ENCODE results near the gene ARHGAP26. TPM values are rescaled to one million over a fixed set of nuclear protein-coding genes. Genes with fewer than 3 reads are reported as not detected.

ARHGAP26 gene
- total RNA-seq, 1 experiment from 2014 or later, result 34.5 TPM

GRCh38 chr5:143161885-143162540 lies 391.8 kb downstream of the ARHGAP26 start:
- Histone ChIP-seq H3K4me3 (replicated peaks in 1 of 2; ENCODE audit: low read depth in 1 of 2, low read length in 2 of 2) (no peak overlapping the region), H4K20me1 (ENCODE audit: insufficient read depth) (no peaks in the 10 kb centered on the region), H3K27me3 (ENCODE audit: insufficient read depth, low read length) (no peaks in the 10 kb centered on the region), H3K9me3 (ENCODE audit: control insufficient read depth in 1 of 2, insufficient read depth in 1 of 2, low read depth in 1 of 2, low read length in 2 of 2) (no peaks in the 10 kb centered on the region), H3K4me2 (ENCODE audit: low read length) (no peak overlapping the region), H3K36me3 (ENCODE audit: control insufficient read depth in 1 of 2, insufficient read depth in 2 of 2, low read length in 2 of 2) (no peaks in the 10 kb centered on the region), H3K27ac (ENCODE audit: low read depth, low read length) (no peak overlapping the region), H3K4me1 (ENCODE audit: control insufficient read depth in 1 of 2, insufficient read depth in 2 of 2, low read length in 2 of 2) (no peaks in the 10 kb centered on the region), H3K9ac (ENCODE audit: low read length) (no peak overlapping the region), H2AFZ (ENCODE audit: low read depth, low read length, poor library complexity, severe bottlenecking) (no peak overlapping the region), H3K9me2 (ENCODE audit: insufficient read depth) (no peaks in the 10 kb centered on the region), H3K79me2 (ENCODE audit: insufficient read depth, low read length) (no peaks in the 10 kb centered on the region)
- RAD21 ChIA-PET (ENCODE audit: low non-redundant PET in 1 of 2, low total read pairs in 2 of 2, uncharacterized antibody in 2 of 2, unreplicated experiment in 2 of 2), result no interaction called here
- POLR2A ChIA-PET, result no interaction called here
- CTCF ChIA-PET, result no interaction called here
- TF ChIP-seq SP1 (IDR thresholded peaks at IDR 0.05; ENCODE audit: low read depth) (no peak), RAD21 (IDR thresholded peaks at IDR 0.05; ENCODE audit: low read depth) (no peak), EGR1 (IDR thresholded peaks at IDR 0.05; ENCODE audit: low read depth) (no peak), POLR2A (IDR thresholded peaks at IDR 0.05; ENCODE audit: borderline replicate concordance, extremely low read depth, insufficient read depth, insufficient read length) (no peak), REST (IDR thresholded peaks at IDR 0.05; ENCODE audit: low read depth) (no peak), POLR2AphosphoS5 (IDR thresholded peaks at IDR 0.05; ENCODE audit: low read depth, low read length) (no peak), TCF7L2 (IDR thresholded peaks at IDR 0.05; ENCODE audit: borderline replicate concordance, extremely low read depth, insufficient read depth, insufficient read length) (no peak), EZH2 (IDR thresholded peaks at IDR 0.05) (no peak)
- TF ChIP-seq, protein P1, sequence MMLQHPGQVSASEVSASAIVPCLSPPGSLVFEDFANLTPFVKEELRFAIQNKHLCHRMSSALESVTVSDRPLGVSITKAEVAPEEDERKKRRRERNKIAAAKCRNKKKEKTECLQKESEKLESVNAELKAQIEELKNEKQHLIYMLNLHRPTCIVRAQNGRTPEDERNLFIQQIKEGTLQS (IDR thresholded peaks at IDR 0.05), result no peak
- TF ChIP-seq, protein P2, sequence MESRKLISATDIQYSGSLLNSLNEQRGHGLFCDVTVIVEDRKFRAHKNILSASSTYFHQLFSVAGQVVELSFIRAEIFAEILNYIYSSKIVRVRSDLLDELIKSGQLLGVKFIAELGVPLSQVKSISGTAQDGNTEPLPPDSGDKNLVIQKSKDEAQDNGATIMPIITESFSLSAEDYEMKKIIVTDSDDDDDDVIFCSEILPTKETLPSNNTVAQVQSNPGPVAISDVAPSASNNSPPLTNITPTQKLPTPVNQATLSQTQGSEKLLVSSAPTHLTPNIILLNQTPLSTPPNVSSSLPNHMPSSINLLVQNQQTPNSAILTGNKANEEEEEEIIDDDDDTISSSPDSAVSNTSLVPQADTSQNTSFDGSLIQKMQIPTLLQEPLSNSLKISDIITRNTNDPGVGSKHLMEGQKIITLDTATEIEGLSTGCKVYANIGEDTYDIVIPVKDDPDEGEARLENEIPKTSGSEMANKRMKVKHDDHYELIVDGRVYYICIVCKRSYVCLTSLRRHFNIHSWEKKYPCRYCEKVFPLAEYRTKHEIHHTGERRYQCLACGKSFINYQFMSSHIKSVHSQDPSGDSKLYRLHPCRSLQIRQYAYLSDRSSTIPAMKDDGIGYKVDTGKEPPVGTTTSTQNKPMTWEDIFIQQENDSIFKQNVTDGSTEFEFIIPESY (IDR thresholded peaks at IDR 0.05; ENCODE audit: extremely low read depth, insufficient replicate concordance, low read length), result no peak
- ATAC-seq, result no peak
- intact Hi-C loops (cut with micrococcal nuclease), result no loop called here
- no peak for DNase-seq (ENCODE audit: low read depth, low spot score)
- BruUV-seq (replicated peaks), result no TSS peak
